Loucy (cell line): ENCODE measurements around the gene ADARB2.

Source experiments
- H2AFZ ChIP-seq: fragments of 200-600 bp; sonication (generic); 2 replicates; pipeline ENCODE4 v1.6.0; 2016; ENCODE audit warnings: antibody characterized with exemption, mild to moderate bottlenecking, low read length, moderate library complexity
- H3F3A ChIP-seq: fragments of 200-600 bp; 2 replicates; pipeline ENCODE4 v1.6.0; 2016; ENCODE audit warnings: antibody characterized with exemption, low read depth, mild to moderate bottlenecking
- H3K27me3 ChIP-seq: fragments of 200-600 bp; sonication (generic); 2 replicates; pipeline ENCODE4 v1.6.1; 2014; ENCODE audit warnings: low read length, mild to moderate bottlenecking; ENCODE audit not compliant: insufficient read depth, poor library complexity, severe bottlenecking
- H3K36me3 ChIP-seq: fragments of 200-600 bp; sonication (generic); 2 replicates; pipeline ENCODE4 v1.6.1; 2016; ENCODE audit warnings: low read length; ENCODE audit not compliant: insufficient read depth
- H3K4me1 ChIP-seq: fragments of 200-600 bp; sonication (generic); 2 replicates; pipeline ENCODE4 v1.5.1; 2014; ENCODE audit warnings: low read length, mild to moderate bottlenecking; ENCODE audit not compliant: insufficient read depth, poor library complexity, severe bottlenecking
- H3K4me2 ChIP-seq: fragments of 200-600 bp; sonication (generic); 2 replicates; pipeline ENCODE4 v1.6.0; 2014; ENCODE audit warnings: antibody characterized with exemption, low read length, low read depth, mild to moderate bottlenecking; ENCODE audit not compliant: poor library complexity, severe bottlenecking
- H3K4me3 ChIP-seq: fragments of 200-600 bp; sonication (generic); 2 replicates; pipeline ENCODE4 v1.5.1; 2014; ENCODE audit warnings: low read length, mild to moderate bottlenecking, mixed read lengths; ENCODE audit not compliant: poor library complexity, severe bottlenecking
- H3K79me2 ChIP-seq: fragments of 200-600 bp; sonication (generic); 2 replicates; pipeline ENCODE4 v1.6.1; 2014; ENCODE audit warnings: low read length; ENCODE audit not compliant: insufficient read depth
- H3K9ac ChIP-seq: fragments of 200-600 bp; sonication (generic); 2 replicates; pipeline ENCODE4 v1.6.0; 2014; ENCODE audit warnings: mild to moderate bottlenecking, low read depth, low read length, moderate library complexity; ENCODE audit not compliant: poor library complexity, severe bottlenecking
- H3K9me2 ChIP-seq: fragments of 200-600 bp; sonication (generic); replicated peaks from 2 replicates; pipeline ENCODE4 v1.6.1; 2016; ENCODE audit warnings: low read depth, low read length, mixed read lengths
- H3K9me3 ChIP-seq: fragments of 200-600 bp; sonication (generic); 2 replicates; pipeline ENCODE4 v1.6.1; 2014; ENCODE audit warnings: mild to moderate bottlenecking, antibody characterized with exemption, low read length, low read depth; ENCODE audit not compliant: insufficient read depth
- H4K20me1 ChIP-seq: fragments of 200-600 bp; sonication (generic); 2 replicates; pipeline ENCODE4 v1.6.0; 2014; ENCODE audit warnings: antibody characterized with exemption, low read length, mild to moderate bottlenecking; ENCODE audit not compliant: insufficient read depth, poor library complexity, severe bottlenecking
- EZH2phosphoT487 ChIP-seq: fragments of 200-600 bp; IDR thresholded peaks from 2 replicates; pipeline ENCODE4 v1.6.1; 2018; ENCODE audit warnings: antibody characterized with exemption, mild to moderate bottlenecking, moderate library complexity, borderline replicate concordance
- TF ChIP-seq, protein P1 (sequence below): fragments of 200-600 bp; sonication (generic); conservative IDR thresholded peaks from 2 replicates; pipeline ENCODE4 v1.5.1; 2014; ENCODE audit warnings: mild to moderate bottlenecking, antibody characterized with exemption, low read length

The ADARB2 gene

DNA sequence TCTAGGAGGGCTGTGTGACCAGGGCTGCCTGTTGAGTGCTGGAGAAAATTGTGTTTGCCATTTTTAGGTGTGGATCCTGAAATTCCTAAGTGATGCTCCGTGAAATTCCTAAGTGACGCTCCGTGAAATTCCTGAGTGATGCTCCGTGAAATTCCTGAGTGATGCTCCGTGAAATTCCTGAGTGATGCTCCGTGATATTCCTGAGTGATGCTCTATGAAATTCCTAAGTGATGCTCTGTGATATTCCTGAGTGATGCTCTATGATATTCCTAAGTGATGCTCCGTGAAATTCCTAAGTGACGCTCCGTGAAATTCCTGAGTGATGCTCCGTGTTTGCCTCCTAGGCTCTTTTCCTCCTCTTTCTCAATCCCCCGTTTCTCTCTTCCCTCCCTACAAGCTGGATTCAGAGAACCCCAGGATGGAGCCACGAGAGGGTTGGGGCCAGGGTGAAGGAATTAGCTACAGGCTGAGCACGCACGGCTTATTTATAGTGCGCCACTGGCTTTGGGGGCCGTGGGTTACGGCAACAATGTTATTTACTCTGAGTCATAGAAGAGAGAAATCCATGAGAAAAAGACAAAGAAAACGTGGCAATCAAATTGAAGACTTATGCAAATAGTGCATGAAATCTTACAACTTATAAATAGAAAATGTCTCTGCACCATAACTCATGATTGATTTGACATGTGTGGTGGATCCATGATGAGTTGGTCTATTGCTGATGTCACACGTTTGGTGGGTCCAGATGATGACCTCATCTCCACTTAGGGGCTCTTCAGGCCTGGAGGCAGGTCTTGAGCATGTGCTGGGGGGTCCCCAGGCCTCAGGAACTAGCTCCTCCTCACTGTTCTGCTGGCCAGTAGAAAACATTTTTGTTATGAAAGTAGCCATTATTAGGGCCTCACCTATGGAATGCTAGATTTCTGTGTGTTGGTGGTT, 456.6 kb downstream of the ADARB2 start:
- H3K9ac ChIP-seq = no peak overlapping the region
- no peaks in the 10 kb centered on the region for H3K36me3 ChIP-seq
- TF ChIP-seq EZH2phosphoT487 = no peak
- TF ChIP-seq, protein P1, sequence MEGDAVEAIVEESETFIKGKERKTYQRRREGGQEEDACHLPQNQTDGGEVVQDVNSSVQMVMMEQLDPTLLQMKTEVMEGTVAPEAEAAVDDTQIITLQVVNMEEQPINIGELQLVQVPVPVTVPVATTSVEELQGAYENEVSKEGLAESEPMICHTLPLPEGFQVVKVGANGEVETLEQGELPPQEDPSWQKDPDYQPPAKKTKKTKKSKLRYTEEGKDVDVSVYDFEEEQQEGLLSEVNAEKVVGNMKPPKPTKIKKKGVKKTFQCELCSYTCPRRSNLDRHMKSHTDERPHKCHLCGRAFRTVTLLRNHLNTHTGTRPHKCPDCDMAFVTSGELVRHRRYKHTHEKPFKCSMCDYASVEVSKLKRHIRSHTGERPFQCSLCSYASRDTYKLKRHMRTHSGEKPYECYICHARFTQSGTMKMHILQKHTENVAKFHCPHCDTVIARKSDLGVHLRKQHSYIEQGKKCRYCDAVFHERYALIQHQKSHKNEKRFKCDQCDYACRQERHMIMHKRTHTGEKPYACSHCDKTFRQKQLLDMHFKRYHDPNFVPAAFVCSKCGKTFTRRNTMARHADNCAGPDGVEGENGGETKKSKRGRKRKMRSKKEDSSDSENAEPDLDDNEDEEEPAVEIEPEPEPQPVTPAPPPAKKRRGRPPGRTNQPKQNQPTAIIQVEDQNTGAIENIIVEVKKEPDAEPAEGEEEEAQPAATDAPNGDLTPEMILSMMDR = no peak
- no peaks in the 10 kb centered on the region for H3K4me1 ChIP-seq
- no peak overlapping the region for H2AFZ ChIP-seq
- H3K79me2 ChIP-seq = no peaks in the 10 kb centered on the region
- H3K4me2 ChIP-seq = no peak overlapping the region
- no peaks in the 10 kb centered on the region for H3K27me3 ChIP-seq
- no peaks in the 10 kb centered on the region for H3K9me2 ChIP-seq
- H3K9me3 ChIP-seq = no peaks in the 10 kb centered on the region
- no peak overlapping the region for H3K4me3 ChIP-seq
- no peaks in the 10 kb centered on the region for H4K20me1 ChIP-seq
- no peaks in the 10 kb centered on the region for H3F3A ChIP-seq

DNA sequence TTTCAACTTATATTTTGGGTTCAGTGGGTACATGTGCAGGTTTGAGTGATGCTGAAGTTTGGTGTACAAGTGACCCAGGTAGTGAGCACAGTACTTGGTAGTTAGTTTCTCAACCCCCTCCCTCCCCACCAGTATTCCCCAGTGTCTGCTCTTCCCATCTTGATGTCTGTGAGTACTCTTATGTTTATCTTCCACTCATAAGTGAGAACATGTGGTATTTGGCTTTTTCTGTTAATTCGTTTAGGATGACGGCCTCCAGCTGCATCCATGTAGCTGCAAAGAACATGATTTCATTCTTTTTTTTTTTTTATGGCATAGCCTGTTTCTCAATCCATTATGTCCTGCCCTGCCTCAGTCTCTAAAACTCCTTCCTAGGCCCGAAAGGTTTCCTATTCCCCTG, 459.0 kb downstream of the ADARB2 start:
- H3K9me3 ChIP-seq = no peaks in the 10 kb centered on the region
- H3K9me2 ChIP-seq = no peaks in the 10 kb centered on the region
- no peaks in the 10 kb centered on the region for H3K36me3 ChIP-seq
- no peaks in the 10 kb centered on the region for H3F3A ChIP-seq
- H3K4me1 ChIP-seq = no peaks in the 10 kb centered on the region
- no peak overlapping the region for H3K4me2 ChIP-seq
- H3K4me3 ChIP-seq = no peak overlapping the region
- TF ChIP-seq EZH2phosphoT487 = no peak
- TF ChIP-seq, protein P1 = no peak
- H3K27me3 ChIP-seq = no peaks in the 10 kb centered on the region
- H4K20me1 ChIP-seq = no peaks in the 10 kb centered on the region
- H3K9ac ChIP-seq = no peak overlapping the region
- H3K79me2 ChIP-seq = no peaks in the 10 kb centered on the region
- no peak overlapping the region for H2AFZ ChIP-seq

DNA sequence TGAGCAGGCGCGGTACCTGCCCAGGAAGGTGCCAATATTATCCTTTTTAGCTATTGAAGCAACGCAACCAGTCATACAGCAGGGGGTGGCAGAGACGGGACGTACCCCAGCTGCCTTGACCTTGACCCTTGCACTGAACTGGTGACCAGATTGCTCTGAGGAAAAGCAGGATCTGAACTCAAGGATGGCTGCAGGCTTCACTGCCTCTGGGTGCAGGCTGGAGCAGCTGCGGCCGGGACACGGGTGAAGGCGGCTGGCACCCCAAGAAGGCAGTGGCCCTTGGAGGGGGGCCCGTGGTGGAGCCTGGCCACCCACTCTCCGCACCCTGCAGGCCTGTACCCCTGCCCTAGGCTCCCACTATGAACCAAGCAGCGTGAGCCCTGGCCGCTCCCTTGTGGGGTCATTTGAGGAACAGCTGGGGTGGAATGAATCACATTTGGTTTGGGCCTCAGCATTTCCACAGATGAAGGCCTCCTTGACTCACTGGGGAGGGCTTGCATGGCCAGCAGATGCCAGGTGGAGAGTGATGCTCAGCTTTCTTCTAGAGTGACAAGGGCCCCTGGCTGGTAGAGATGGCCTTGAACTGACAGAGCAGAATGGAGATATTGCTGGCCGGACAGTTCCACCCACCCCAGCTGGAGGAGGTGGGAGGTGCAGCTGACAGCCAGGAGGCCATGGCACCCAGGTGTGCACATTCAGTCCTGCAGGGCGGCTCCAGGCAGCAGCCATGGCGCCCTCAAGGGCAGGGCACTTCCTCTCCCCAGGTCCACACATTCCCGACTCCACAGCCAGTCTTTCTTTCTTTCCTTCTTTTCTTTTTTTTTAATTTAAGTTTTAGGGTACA, 462.4 kb downstream of the ADARB2 start:
- Histone ChIP-seq H3K9me2 (no peaks in the 10 kb centered on the region), H3K36me3 (no peaks in the 10 kb centered on the region), H3F3A (no peaks in the 10 kb centered on the region), H3K4me2 (no peak overlapping the region), H3K79me2 (no peaks in the 10 kb centered on the region), H2AFZ (no peak overlapping the region), H3K4me1 (no peaks in the 10 kb centered on the region), H4K20me1 (no peaks in the 10 kb centered on the region), H3K9me3 (no peaks in the 10 kb centered on the region), H3K9ac (no peak overlapping the region), H3K27me3 (no peaks in the 10 kb centered on the region), H3K4me3 (no peak overlapping the region)
- TF ChIP-seq EZH2phosphoT487 = no peak
- TF ChIP-seq, protein P1 = no peak
